Activated CD8-positive, alpha-beta T cell treated with anti-CD3 and anti-CD28 coated beads for 36 hours (primary cell): ENCODE results near the gene GALNT1. TPM values are rescaled to one million over a fixed set of nuclear protein-coding genes. Genes with fewer than 3 reads are reported as not detected.
"Not testable (repeated sequence)": the region's sequence is repeated elsewhere in the genome, so short reads cannot be mapped to it uniquely, and the experiment has no call there.

Experiments
- ATAC-seq: fragments of 200-7000 bp; cut with Tn5 transposase; one replicate; pipeline ENCODE4 v1.10.0; 2021; ENCODE audit warnings: mild to moderate bottlenecking, moderate library complexity
- CTCF ChIA-PET: fragments of 350-600 bp; sonication (Branson Sonifier 250); formaldehyde crosslinking; loops from one replicate; lab custom pipeline; 2021; ENCODE audit warnings: antibody characterized with exemption; lab: Charles Lee
- POLR2A ChIA-PET: fragments of 350-600 bp; sonication (Branson Sonifier 250); formaldehyde crosslinking; loops from one replicate; lab custom pipeline; 2021; ENCODE audit warnings: antibody characterized with exemption; lab: Charles Lee
- DNase-seq: peaks from one replicate; pipeline ENCODE4 v3.0.0-alpha.2; 2020
- H3K27ac Mint-ChIP-seq: one replicate; pipeline ENCODE4 v1.8.0; 2021; ENCODE audit warnings: mild to moderate bottlenecking, mixed read lengths
- H3K27me3 Mint-ChIP-seq: one replicate; pipeline ENCODE4 v1.8.0; 2021; ENCODE audit warnings: mixed read lengths
- H3K36me3 Mint-ChIP-seq: one replicate; pipeline ENCODE4 v1.8.0; 2021; ENCODE audit warnings: low read depth, mixed read lengths
- H3K4me1 Mint-ChIP-seq: one replicate; pipeline ENCODE4 v1.8.0; 2021; ENCODE audit warnings: low read depth, mixed read lengths
- H3K4me3 Mint-ChIP-seq: one replicate; pipeline ENCODE4 v1.8.0; 2021; ENCODE audit warnings: mild to moderate bottlenecking, moderate library complexity, mixed read lengths
- H3K9me3 Mint-ChIP-seq: one replicate; pipeline ENCODE4 v1.8.0; 2021; ENCODE audit warnings: mixed read lengths
- intact Hi-C: fragments of 100-400 bp; cut with micrococcal nuclease; formaldehyde crosslinking; loops from one replicate; pipeline ENCODE4 v1.10.0; 2022
- total RNA-seq, 2 experiments: library from RNA; stranded (reverse); gene quantifications; one replicate each; pipeline ENCODE4 v1.2.3, GENCODE V29; 2021
- TF ChIP-seq, protein P1 (sequence below): fragments of 200-600 bp; IDR thresholded peaks from one replicate; pipeline ENCODE4 v1.8.0; 2022; ENCODE audit warnings: antibody characterized with exemption, mild to moderate bottlenecking

Gene GALNT1
- total RNA-seq, 2 experiments from 2014 or later = 38.2 to 38.8 TPM

DNA sequence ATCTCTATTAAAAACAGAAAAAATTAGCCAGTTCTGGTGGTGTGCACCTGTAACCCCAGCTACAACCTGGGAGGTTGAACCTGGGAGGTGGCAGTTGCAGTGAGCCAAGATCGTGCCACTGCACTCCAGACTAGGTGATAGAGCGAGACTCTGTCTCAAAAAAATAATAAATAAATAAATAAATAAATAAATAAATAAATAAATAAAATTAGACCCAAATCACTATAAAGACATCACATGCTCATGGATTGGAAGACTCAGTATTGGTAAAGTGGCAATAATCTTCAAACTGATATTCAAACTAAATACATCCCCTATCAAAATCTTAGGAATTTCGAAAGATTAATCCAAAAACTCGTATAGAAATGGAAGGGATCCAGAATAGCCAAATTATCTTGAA lies 15.5 kb upstream of the GALNT1 start:
- TF ChIP-seq, protein P1, sequence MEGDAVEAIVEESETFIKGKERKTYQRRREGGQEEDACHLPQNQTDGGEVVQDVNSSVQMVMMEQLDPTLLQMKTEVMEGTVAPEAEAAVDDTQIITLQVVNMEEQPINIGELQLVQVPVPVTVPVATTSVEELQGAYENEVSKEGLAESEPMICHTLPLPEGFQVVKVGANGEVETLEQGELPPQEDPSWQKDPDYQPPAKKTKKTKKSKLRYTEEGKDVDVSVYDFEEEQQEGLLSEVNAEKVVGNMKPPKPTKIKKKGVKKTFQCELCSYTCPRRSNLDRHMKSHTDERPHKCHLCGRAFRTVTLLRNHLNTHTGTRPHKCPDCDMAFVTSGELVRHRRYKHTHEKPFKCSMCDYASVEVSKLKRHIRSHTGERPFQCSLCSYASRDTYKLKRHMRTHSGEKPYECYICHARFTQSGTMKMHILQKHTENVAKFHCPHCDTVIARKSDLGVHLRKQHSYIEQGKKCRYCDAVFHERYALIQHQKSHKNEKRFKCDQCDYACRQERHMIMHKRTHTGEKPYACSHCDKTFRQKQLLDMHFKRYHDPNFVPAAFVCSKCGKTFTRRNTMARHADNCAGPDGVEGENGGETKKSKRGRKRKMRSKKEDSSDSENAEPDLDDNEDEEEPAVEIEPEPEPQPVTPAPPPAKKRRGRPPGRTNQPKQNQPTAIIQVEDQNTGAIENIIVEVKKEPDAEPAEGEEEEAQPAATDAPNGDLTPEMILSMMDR = no peak
- H3K36me3 Mint-ChIP-seq = no peaks in the 10 kb centered on the region
- DNase-seq = no peak
- CTCF ChIA-PET = no interaction called here
- no peaks in the 10 kb centered on the region for H3K9me3 Mint-ChIP-seq
- no peaks in the 10 kb centered on the region for H3K27me3 Mint-ChIP-seq
- H3K27ac Mint-ChIP-seq = no peak overlapping the region
- H3K4me1 Mint-ChIP-seq = no peaks in the 10 kb centered on the region
- H3K4me3 Mint-ChIP-seq = no peak overlapping the region
- intact Hi-C loops = no loop called here
- POLR2A ChIA-PET = interaction anchor here (0.7 to 1.1 kb wide), 2 partner anchors 20 to 73 kb away, joined by 3 to 4 read pairs; no protein-coding TSS in a partner anchor
- ATAC-seq = no peak

DNA sequence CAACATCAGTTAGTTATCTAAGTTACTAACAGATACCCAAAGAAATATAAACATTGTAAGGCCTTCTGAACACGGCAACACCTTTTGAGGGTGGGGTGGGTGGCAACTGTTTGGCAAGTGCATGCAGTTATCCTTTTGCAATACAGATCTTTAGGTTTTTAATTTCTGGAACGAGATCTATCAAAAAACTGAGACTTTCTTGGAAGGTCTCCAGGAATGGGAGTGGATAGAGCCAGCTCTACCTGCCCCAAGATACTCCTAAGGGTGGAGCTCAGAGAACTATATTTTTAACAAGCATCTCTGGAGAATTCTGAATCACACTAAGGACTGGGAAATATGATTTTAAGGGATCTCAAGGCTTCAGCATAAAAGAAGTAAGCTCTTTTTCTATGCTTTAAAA lies 11.4 kb upstream of the GALNT1 start:
- Mint-ChIP-seq H3K27me3 (no peaks in the 10 kb centered on the region), H3K36me3 (no peaks in the 10 kb centered on the region), H3K27ac (no peak overlapping the region), H3K9me3 (no peaks in the 10 kb centered on the region), H3K4me1 (peaks cover 11% of the 10 kb centered on the region), H3K4me3 (no peak overlapping the region)
- intact Hi-C loops = no loop called here
- no peak for DNase-seq
- ATAC-seq = no peak
- TF ChIP-seq, protein P1 = no peak
- ChIA-PET CTCF (interaction anchor here (1.7 kb wide), 1 partner anchor 185 kb away, joined by 5 read pairs; no protein-coding TSS in a partner anchor), POLR2A (no interaction called here)

DNA sequence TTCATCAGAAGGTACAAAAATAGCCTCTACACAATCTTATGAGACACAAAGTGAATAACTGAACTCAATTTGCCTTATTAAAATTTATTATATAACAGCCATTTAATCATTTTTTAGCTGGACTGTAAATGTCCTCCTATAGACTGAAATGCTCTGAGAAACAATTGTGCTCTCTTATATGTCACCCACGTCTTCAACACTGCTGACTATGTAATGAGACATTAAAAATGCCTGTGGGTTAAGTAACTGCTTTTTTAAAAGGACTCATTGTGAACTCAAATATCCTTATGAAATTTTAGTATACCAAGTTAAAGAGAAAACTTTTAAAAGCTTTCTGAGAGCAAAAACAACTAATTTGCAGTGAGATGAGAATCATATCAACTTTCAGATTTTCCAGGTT lies 10.4 kb upstream of the GALNT1 start:
- Mint-ChIP-seq H3K27ac (no peak overlapping the region), H3K27me3 (peaks cover 3% of the 10 kb centered on the region), H3K4me3 (no peak overlapping the region), H3K4me1 (peaks cover 13% of the 10 kb centered on the region), H3K9me3 (peaks cover 3% of the 10 kb centered on the region), H3K36me3 (peaks cover 3% of the 10 kb centered on the region)
- ATAC-seq = no peak
- intact Hi-C loops = no loop called here
- CTCF ChIA-PET = interaction anchor here (1.7 kb wide), 1 partner anchor 185 kb away, joined by 5 read pairs; no protein-coding TSS in a partner anchor
- DNase-seq = no peak
- TF ChIP-seq, protein P1 = no peak
- POLR2A ChIA-PET = no interaction called here

DNA sequence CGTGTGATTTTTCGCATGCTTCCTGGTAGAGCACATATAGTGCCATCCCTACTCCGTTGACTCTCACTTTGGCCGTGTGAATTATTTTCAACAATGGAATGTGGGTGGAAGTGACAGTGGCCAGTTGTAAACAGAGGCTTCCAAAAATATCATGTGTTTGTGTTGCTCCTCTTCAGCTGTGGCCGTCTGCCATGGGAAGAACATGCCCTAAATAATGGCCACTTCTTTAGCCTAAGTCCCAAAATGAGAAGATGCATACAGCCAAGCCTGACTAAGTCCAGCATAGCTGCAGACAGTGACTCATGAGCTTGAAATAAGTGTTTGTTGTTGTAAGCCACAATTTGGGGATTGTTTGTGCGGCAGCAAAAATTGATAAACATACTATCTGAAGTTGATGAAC lies 8.9 kb upstream of the GALNT1 start:
- TF ChIP-seq, protein P1 = no peak
- H3K36me3 Mint-ChIP-seq = peaks cover 5% of the 10 kb centered on the region
- DNase-seq (no peak), ATAC-seq (no peak)
- CTCF ChIA-PET = no interaction called here
- H3K4me3 Mint-ChIP-seq = no peak overlapping the region
- intact Hi-C loops = no loop called here
- peaks cover 28% of the 10 kb centered on the region for H3K4me1 Mint-ChIP-seq
- peaks cover 6% of the 10 kb centered on the region for H3K27me3 Mint-ChIP-seq
- H3K9me3 Mint-ChIP-seq = peaks cover 6% of the 10 kb centered on the region
- no peak overlapping the region for H3K27ac Mint-ChIP-seq
- POLR2A ChIA-PET = interaction anchor here (1.0 kb wide), 1 partner anchor 9 kb away, joined by 3 read pairs; no protein-coding TSS in a partner anchor

DNA sequence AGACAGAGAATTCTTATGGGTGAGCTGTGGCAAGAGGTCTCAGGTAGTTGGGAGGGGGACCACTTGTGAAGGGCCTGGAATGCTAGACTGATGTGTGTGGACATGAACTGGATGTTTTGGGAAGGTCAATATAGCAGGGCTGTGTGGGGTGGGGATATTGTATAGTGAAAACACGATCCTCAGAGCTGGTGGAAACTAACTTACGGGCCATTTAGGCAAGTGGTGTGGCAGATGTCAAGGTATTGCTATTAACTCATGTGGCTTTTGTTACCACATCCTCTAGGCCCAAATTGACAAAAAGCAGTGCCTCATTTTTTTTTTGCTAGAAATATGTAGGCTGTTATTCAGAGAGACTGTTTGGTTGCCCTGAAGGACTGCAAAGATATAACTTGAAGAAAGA lies 8.0 kb upstream of the GALNT1 start:
- peak; percentile 24 for DNase-seq
- ChIA-PET POLR2A (no interaction called here), CTCF (no interaction called here)
- Mint-ChIP-seq H3K9me3 (peaks cover 6% of the 10 kb centered on the region), H3K4me1 (peaks cover 33% of the 10 kb centered on the region), H3K36me3 (peaks cover 5% of the 10 kb centered on the region), H3K27ac (no peak overlapping the region), H3K27me3 (peaks cover 13% of the 10 kb centered on the region), H3K4me3 (no peak overlapping the region)
- peak; percentile 21 for ATAC-seq
- TF ChIP-seq, protein P1 = no peak
- intact Hi-C loops = no loop called here

DNA sequence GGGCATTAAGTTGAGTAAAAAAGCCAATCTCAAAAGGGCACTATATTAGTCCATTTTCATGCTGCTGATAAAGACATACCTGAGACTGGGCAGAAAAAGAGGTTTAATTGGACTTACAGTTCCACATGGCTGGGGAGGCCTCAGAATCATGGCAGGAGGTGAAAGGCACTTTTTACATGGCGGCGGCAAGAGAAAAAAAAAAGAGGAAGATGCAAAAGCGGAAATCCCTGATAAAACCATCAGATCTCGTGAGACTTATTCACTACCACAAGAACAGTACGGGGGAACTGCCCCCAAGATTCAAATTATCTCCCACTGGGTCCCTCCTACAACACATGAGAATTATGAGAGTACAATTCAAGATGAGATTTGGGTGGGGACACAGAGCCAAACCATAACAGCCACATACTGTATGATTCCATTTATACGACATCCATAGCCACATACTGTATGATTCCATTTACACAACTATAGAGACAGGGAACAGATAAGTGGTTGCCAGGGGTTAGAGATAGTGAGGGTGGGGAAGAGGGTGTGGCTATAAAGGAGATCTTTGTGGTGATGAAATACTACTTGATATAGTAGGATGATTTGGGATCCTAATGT lies 5.2 kb upstream of the GALNT1 start:
- Mint-ChIP-seq H3K27me3 (peaks cover 25% of the 10 kb centered on the region), H3K4me1 (peaks cover 37% of the 10 kb centered on the region)
- POLR2A ChIA-PET, H3K36me3 Mint-ChIP-seq, H3K4me3 Mint-ChIP-seq, H3K27ac Mint-ChIP-seq, DNase-seq, H3K9me3 Mint-ChIP-seq, CTCF ChIA-PET, ATAC-seq: not testable (repeated sequence)
- intact Hi-C loops = loop anchor here (2.0 to 5.0 kb wide), 3 partner anchors 40 to 159 kb away; partner anchors contain the start of gene INO80C
